ENCODE results near the gene CHRNA9. TPM values are rescaled to one million over a fixed set of nuclear protein-coding genes. Genes with fewer than 3 reads are reported as not detected.
A peak's percentile ranks its signal among the peaks of the same experiment; 100 is the strongest.

CHRNA9 gene
- total and polyA plus RNA-seq, 2 donors (not counting 1 experiment from before 2014, with no cell fraction given) = 0.07 TPM; not detected in 1

- H3K27ac Mint-ChIP-seq = peak overlapping the region; percentile 96
- Histone ChIP-seq H2AFZ (ENCODE audit: insufficient read depth, low read depth, low read length, poor library complexity, severe bottlenecking) (no peak overlapping the region), H3K27ac (ENCODE audit: low read length in 2 of 2) (peak overlapping the region; percentile 86 to 90), H3K79me2 (ENCODE audit: control insufficient read depth, insufficient read depth, low read length) (peaks cover 41% of the 10 kb centered on the region), H3K9ac (ENCODE audit: low read length) (peak overlapping the region; percentile 30), H3K36me3 (replicated peaks in 1 of 2; ENCODE audit: control extremely low read depth in 1 of 2, control insufficient read depth in 1 of 2, extremely low read depth in 1 of 2, insufficient read depth in 2 of 2, low read length in 1 of 2) (no peaks in the 10 kb centered on the region), H4K20me1 (ENCODE audit: control insufficient read depth, insufficient read depth, low read length, poor library complexity, severe bottlenecking) (no peaks in the 10 kb centered on the region), H3K4me3 (ENCODE audit: control extremely low read depth in 1 of 5, extremely low read depth in 1 of 5, insufficient read depth in 1 of 5, low read depth in 2 of 5, low read length in 4 of 5) (peak overlapping the region in 2 of 5 experiments; percentile 5 to 51), H3K9me3 (ENCODE audit: control extremely low read depth in 1 of 3, control insufficient read depth in 2 of 3, insufficient read depth in 1 of 3, low read length in 2 of 3) (peaks cover 0 to 12% (median 6%) of the 10 kb centered on the region in 3 donors), H3K4me1 (ENCODE audit: control insufficient read depth in 2 of 2, insufficient read depth in 2 of 2, low read length in 2 of 2) (peaks cover 91 to 98% of the 10 kb centered on the region in 2 donors), H3K4me2 (replicated peaks; ENCODE audit: low read depth, low read length, poor library complexity, severe bottlenecking) (peak overlapping the region; percentile 70), H3K27me3 (replicated peaks in 1 of 4; ENCODE audit: control extremely low read depth in 1 of 4, control insufficient read depth in 3 of 4, insufficient read depth in 4 of 4, low read length in 3 of 4) (no peaks in the 10 kb centered on the region)
- DNase-seq = peak; percentile 91
- CTCF ChIA-PET = interaction anchor here (0.9 to 2.1 kb wide), 10 partner anchors 12 to 245 kb away, joined by 3 to 9 read pairs (median 4); partner anchors contain the start of gene N4BP2
- H3K4me1 Mint-ChIP-seq = peaks cover 84% of the 10 kb centered on the region
- TF ChIP-seq EZH2 (IDR thresholded peaks at IDR 0.05; ENCODE audit: borderline replicate concordance, insufficient read depth, low read depth, low read length, poor library complexity, severe bottlenecking) (no peak), CTCF (IDR thresholded peaks at IDR 0.05) (no peak)
- 0% methylated on average over 6 of the region's 7 CpGs for WGBS (ENCODE audit: insufficient coverage)
- peak overlapping the region; percentile 72 for H3K4me3 Mint-ChIP-seq
- H3K27me3 Mint-ChIP-seq = no peaks in the 10 kb centered on the region
- POLR2A ChIA-PET = interaction anchor here (0.6 to 1.4 kb wide), 7 partner anchors 12 to 116 kb away, joined by 3 to 8 read pairs (median 3); partner anchors contain the start of gene RHOH
- H3K9me3 Mint-ChIP-seq (ENCODE audit: insufficient read depth) = no peaks in the 10 kb centered on the region
- intact Hi-C loops (cut with micrococcal nuclease) = loop anchor here (1.0 to 10.0 kb wide), 6 partner anchors 8 to 1537 kb away; no protein-coding TSS in a partner anchor
- peak; percentile 70 for ATAC-seq (ENCODE audit: low read depth)
These were observed 33.5 kb upstream of the CHRNA9 start for GRCh38 chr4:40301603-40302002.

- ChIA-PET CTCF (interaction anchor here (0.9 to 2.9 kb wide), 4 partner anchors 13 to 152 kb away, joined by 4 to 13 read pairs (median 4); no protein-coding TSS in a partner anchor), POLR2A (interaction anchor here (1.0 kb wide), 1 partner anchor 100 kb away, joined by 3 read pairs; no protein-coding TSS in a partner anchor)
- Histone ChIP-seq H2AFZ (ENCODE audit: insufficient read depth, low read depth, low read length, poor library complexity, severe bottlenecking) (no peak overlapping the region), H4K20me1 (ENCODE audit: control insufficient read depth, insufficient read depth, low read length, poor library complexity, severe bottlenecking) (no peaks in the 10 kb centered on the region), H3K9me3 (ENCODE audit: control extremely low read depth in 1 of 3, control insufficient read depth in 2 of 3, insufficient read depth in 1 of 3, low read length in 2 of 3) (peaks cover 0 to 8% (median 6%) of the 10 kb centered on the region in 3 donors), H3K36me3 (replicated peaks in 1 of 2; ENCODE audit: control extremely low read depth in 1 of 2, control insufficient read depth in 1 of 2, extremely low read depth in 1 of 2, insufficient read depth in 2 of 2, low read length in 1 of 2) (no peaks in the 10 kb centered on the region), H3K4me3 (ENCODE audit: control extremely low read depth in 1 of 5, extremely low read depth in 1 of 5, insufficient read depth in 1 of 5, low read depth in 2 of 5, low read length in 4 of 5) (no peak overlapping the region), H3K27ac (ENCODE audit: low read length in 2 of 2) (peak overlapping the region; percentile 44 to 48), H3K79me2 (ENCODE audit: control insufficient read depth, insufficient read depth, low read length) (peaks cover 27% of the 10 kb centered on the region), H3K4me1 (ENCODE audit: control insufficient read depth in 2 of 2, insufficient read depth in 2 of 2, low read length in 2 of 2) (peaks cover 94 to 100% of the 10 kb centered on the region in 2 donors), H3K27me3 (replicated peaks in 1 of 4; ENCODE audit: control extremely low read depth in 1 of 4, control insufficient read depth in 3 of 4, insufficient read depth in 4 of 4, low read length in 3 of 4) (no peaks in the 10 kb centered on the region), H3K4me2 (replicated peaks; ENCODE audit: low read depth, low read length, poor library complexity, severe bottlenecking) (peak overlapping the region; percentile 36), H3K9ac (ENCODE audit: low read length) (no peak overlapping the region)
- 20% methylated on average over 1 of the region's 2 CpGs for WGBS (ENCODE audit: insufficient coverage)
- intact Hi-C loops (cut with micrococcal nuclease) = loop anchor here (10.0 kb wide), 2 partner anchors 1259 to 1539 kb away; no protein-coding TSS in a partner anchor
- H3K27me3 Mint-ChIP-seq = no peaks in the 10 kb centered on the region
- H3K27ac Mint-ChIP-seq = peak overlapping the region; percentile 68
- no peak for ATAC-seq (ENCODE audit: low read depth)
- no peak for DNase-seq
- TF ChIP-seq EZH2 (IDR thresholded peaks at IDR 0.05; ENCODE audit: borderline replicate concordance, insufficient read depth, low read depth, low read length, poor library complexity, severe bottlenecking) = no peak
- no peak for TF ChIP-seq CTCF (IDR thresholded peaks at IDR 0.05)
- H3K9me3 Mint-ChIP-seq (ENCODE audit: insufficient read depth) = no peaks in the 10 kb centered on the region
- peak overlapping the region; percentile 23 for H3K4me3 Mint-ChIP-seq
- H3K4me1 Mint-ChIP-seq = peaks cover 88% of the 10 kb centered on the region
These were observed 31.4 kb upstream of the CHRNA9 start for GRCh38 chr4:40303751-40304150.
